Fibroblast of the aortic adventitia (primary cell): ENCODE data around the gene PCLO. TPM values are rescaled to one million over a fixed set of nuclear protein-coding genes. Genes with fewer than 3 reads are reported as not detected.
"Not testable (repeated sequence)": the region's sequence is repeated elsewhere in the genome, so short reads cannot be mapped to it uniquely, and the experiment has no call there.

Experiments
- DNase-seq: peaks from one replicate; pipeline ENCODE4 v3.0.0-alpha.2; 2010; ENCODE audit warnings: low read depth
- H3K4me3 ChIP-seq: 2 replicates; pipeline ENCODE4 v1.5.1; 2011; ENCODE audit warnings: low read depth, mild to moderate bottlenecking, control low read depth, low read length, moderate library complexity
- small RNA-seq: library from RNA; depleted of rRNA; stranded (forward); fragments of <200 nt; gene quantifications from one replicate; pipeline ENCODE3, GENCODE V24; 2012
- total RNA-seq: library from RNA; depleted of rRNA; stranded (reverse); fragments of >200 nt; gene quantifications from 2 replicates; pipeline ENCODE4 v1.2.3, GENCODE V29; 2012; ENCODE audit warnings: low replicate concordance
- TF ChIP-seq, protein P1 (sequence below): IDR thresholded peaks from 2 replicates; pipeline ENCODE4 v1.5.1; 2011; ENCODE audit warnings: mild to moderate bottlenecking, low read length, control low read depth, inconsistent platforms; ENCODE audit not compliant: insufficient read depth

Gene PCLO
- total RNA-seq, 1 donor: 0.36 TPM

- no peak overlapping the region for H3K4me3 ChIP-seq
- DNase-seq: no peak
Measured at GRCh38 chr7:82722946-82723345, 439.7 kb downstream of the PCLO start.

DNA sequence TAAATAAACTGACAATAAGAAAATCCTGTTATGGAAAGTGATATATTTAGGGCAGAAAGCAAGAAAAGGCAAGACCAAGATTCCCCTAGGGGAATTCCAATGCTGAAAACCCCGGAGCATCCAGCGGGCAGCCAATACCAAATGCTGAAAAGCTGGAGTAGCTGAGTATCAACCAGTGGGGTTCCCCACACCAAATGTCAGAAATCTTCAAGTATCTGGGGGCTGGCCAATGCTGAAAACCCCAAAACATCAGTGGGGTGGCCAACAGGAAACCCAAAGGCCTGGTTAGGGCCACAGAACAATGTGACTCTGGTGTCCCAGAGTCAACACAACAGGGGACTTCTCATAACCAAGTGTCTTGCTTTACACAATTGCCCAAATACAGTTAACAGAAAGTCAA, 447.3 kb downstream of the PCLO start:
- TF ChIP-seq, protein P1, sequence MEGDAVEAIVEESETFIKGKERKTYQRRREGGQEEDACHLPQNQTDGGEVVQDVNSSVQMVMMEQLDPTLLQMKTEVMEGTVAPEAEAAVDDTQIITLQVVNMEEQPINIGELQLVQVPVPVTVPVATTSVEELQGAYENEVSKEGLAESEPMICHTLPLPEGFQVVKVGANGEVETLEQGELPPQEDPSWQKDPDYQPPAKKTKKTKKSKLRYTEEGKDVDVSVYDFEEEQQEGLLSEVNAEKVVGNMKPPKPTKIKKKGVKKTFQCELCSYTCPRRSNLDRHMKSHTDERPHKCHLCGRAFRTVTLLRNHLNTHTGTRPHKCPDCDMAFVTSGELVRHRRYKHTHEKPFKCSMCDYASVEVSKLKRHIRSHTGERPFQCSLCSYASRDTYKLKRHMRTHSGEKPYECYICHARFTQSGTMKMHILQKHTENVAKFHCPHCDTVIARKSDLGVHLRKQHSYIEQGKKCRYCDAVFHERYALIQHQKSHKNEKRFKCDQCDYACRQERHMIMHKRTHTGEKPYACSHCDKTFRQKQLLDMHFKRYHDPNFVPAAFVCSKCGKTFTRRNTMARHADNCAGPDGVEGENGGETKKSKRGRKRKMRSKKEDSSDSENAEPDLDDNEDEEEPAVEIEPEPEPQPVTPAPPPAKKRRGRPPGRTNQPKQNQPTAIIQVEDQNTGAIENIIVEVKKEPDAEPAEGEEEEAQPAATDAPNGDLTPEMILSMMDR: no peak
- no peak overlapping the region for H3K4me3 ChIP-seq
- DNase-seq: no peak

More at GRCh38 chr7:82722946-82723345, 439.7 kb downstream of the PCLO start:
- TF ChIP-seq, protein P1: no peak

- no peak overlapping the region for H3K4me3 ChIP-seq
- TF ChIP-seq, protein P1: no peak
- DNase-seq: no peak
Measured at GRCh38 chr7:82714883-82715282, 447.8 kb downstream of the PCLO start.

DNA sequence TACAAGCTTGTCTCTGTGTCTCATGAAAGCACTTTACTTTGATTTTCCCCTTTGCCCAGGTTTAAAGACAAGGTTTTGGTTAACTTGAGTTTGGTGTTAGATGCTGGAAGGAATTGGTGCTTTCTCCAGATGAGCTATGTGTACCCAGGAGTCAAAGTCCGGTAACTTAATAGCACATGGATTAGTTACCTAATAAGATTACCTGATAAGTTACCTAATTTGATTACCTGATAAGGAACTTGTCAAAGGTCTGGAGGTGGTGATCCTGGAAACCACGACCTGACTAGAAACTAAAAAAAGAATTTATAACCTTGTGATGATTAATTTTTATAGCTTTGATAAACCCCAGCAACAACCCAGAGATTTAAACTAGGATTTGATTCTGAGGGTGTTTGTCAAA, 449.2 kb downstream of the PCLO start:
- no peak overlapping the region for H3K4me3 ChIP-seq
- DNase-seq: no peak
- TF ChIP-seq, protein P1: no peak

GRCh38 chr7:82706344-82706743, 456.3 kb downstream of the PCLO start:
- DNase-seq, H3K4me3 ChIP-seq: not testable (repeated sequence)

DNA sequence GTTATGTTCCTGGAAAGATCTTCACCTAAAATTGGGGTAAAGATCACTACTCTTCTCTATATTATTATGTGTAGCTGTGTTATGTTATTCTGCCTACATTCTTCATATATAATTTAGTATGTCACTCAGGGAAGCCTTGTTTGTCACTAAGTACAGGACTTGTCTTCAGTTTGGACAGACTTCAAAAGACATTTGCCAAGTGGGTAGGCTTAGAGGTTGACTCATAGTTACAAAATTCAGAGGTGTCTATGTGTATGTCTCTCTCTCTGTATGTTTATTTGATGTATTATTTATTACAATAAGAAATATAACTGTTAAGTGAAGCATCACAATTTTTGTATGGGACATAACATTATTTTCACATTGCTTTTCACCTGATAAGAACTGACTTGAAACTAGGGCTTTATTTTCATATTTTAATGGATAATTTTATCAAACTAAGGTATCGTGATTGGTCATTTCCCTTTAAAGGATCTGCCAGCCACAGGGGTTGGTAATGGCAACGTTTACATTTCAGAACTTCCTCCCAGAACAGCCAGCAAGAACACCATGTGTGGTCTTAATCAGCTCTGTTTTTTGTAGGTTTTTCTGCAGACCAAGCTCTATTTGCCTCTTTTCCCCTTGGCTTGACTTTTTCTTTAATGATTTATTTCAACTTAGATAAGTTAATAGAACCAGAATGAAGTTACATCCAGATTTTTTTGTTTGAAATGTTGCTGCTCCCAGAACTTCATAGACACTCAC, 457.0 kb downstream of the PCLO start:
- DNase-seq: no peak
- H3K4me3 ChIP-seq: no peak overlapping the region
- TF ChIP-seq, protein P1: no peak

DNA sequence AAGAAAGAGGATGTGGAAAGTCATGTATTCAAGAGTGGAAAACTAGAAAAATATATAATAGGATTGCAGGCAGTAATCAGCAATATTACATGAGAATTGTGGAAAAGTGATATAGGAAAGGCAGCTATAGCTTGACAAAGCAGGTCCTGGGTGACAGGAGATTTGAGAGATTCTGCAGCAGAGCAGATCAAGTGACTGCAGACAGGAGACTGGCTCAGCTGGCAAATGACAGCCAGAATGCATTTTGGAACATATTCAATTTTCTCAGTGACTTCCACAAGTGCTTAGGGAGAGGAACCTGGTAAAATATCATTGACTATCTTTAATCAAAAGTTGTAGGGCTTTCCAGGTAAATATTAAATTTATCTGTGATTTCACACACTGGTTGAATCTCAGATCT, 458.6 kb downstream of the PCLO start:
- no peak for DNase-seq
- TF ChIP-seq, protein P1: no peak
- H3K4me3 ChIP-seq: no peak overlapping the region

Small RNAs within 50 kb of the gene (small RNA-seq; reads per million reads assigned to genes)
- not detected for gene RNA5SP235
